AG10803 (cell line): ENCODE results near the gene PXYLP1.
A peak's percentile ranks its signal among the peaks of the same experiment; 100 is the strongest.

Experiments
- DNase-seq: peaks from one replicate; pipeline ENCODE4 v3.0.0; 2010; ENCODE audit warnings: low read depth
- H3K4me3 ChIP-seq: 2 replicates; pipeline ENCODE4 v1.5.1; 2011; ENCODE audit warnings: mild to moderate bottlenecking, low read length, control low read depth
- TF ChIP-seq, protein P1 (sequence below): conservative IDR thresholded peaks from 2 replicates; pipeline ENCODE4 v1.5.1; 2011; ENCODE audit warnings: mild to moderate bottlenecking, low read length, control low read depth, inconsistent platforms

Gene PXYLP1

GRCh38 chr3:141326626-141327025 is 95.0 kb downstream of the PXYLP1 start:
- DNase-seq = no peak
- no peak overlapping the region for H3K4me3 ChIP-seq
- TF ChIP-seq, protein P1, sequence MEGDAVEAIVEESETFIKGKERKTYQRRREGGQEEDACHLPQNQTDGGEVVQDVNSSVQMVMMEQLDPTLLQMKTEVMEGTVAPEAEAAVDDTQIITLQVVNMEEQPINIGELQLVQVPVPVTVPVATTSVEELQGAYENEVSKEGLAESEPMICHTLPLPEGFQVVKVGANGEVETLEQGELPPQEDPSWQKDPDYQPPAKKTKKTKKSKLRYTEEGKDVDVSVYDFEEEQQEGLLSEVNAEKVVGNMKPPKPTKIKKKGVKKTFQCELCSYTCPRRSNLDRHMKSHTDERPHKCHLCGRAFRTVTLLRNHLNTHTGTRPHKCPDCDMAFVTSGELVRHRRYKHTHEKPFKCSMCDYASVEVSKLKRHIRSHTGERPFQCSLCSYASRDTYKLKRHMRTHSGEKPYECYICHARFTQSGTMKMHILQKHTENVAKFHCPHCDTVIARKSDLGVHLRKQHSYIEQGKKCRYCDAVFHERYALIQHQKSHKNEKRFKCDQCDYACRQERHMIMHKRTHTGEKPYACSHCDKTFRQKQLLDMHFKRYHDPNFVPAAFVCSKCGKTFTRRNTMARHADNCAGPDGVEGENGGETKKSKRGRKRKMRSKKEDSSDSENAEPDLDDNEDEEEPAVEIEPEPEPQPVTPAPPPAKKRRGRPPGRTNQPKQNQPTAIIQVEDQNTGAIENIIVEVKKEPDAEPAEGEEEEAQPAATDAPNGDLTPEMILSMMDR = no peak

DNA sequence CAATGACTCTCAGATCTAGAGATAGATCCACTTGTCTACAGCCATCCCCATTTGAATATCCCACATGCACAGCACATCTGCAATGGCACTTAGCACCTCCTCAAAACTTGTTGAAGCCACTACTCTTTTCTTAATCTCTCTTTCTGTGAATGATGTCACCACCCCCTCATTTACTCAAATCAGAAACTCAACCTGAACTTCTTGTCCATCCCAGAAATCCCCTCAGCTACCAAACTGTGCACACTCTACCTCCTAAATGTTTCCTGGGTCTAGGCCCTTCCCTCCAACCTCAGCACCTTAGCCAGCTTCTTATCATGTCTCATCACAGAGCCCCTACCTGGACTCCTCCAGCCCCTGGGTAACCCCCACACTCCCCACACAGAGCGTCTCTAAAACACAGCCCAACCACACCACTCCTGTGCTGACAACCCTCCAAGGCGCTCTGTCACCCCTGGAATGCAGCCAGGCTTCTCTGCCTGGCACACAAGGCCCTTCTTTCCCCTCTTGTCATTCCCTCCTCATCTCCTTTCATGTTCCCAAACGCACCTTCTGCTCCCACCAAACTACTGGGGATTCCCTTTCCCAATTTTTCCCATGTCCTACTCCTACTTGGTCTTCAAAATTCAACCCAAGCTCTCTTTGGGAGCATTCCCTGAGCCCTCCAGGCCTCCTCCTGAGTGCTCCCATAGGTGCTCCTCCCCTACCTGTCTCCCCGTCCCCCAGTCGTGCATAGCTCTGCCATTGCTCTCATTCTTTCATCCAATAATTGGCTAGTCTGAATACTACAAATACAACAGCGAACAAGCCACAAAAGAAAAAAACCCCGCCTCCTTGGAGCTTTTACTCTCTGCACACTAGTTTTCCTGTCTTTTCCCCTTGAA is 96.9 kb downstream of the PXYLP1 start:
- H3K4me3 ChIP-seq = no peak overlapping the region
- TF ChIP-seq, protein P1 = no peak

GRCh38 chr3:141330235-141330634 is 98.6 kb downstream of the PXYLP1 start:
- no peak overlapping the region for H3K4me3 ChIP-seq
- TF ChIP-seq, protein P1 = no peak
- DNase-seq = no peak

More for the DNA sequence above, 96.9 kb downstream of the PXYLP1 start:
- no peak for DNase-seq

- no peak for DNase-seq
- H3K4me3 ChIP-seq = no peak overlapping the region
- TF ChIP-seq, protein P1 = no peak
Observed at GRCh38 chr3:141330718-141331376, 99.2 kb downstream of the PXYLP1 start.

DNA sequence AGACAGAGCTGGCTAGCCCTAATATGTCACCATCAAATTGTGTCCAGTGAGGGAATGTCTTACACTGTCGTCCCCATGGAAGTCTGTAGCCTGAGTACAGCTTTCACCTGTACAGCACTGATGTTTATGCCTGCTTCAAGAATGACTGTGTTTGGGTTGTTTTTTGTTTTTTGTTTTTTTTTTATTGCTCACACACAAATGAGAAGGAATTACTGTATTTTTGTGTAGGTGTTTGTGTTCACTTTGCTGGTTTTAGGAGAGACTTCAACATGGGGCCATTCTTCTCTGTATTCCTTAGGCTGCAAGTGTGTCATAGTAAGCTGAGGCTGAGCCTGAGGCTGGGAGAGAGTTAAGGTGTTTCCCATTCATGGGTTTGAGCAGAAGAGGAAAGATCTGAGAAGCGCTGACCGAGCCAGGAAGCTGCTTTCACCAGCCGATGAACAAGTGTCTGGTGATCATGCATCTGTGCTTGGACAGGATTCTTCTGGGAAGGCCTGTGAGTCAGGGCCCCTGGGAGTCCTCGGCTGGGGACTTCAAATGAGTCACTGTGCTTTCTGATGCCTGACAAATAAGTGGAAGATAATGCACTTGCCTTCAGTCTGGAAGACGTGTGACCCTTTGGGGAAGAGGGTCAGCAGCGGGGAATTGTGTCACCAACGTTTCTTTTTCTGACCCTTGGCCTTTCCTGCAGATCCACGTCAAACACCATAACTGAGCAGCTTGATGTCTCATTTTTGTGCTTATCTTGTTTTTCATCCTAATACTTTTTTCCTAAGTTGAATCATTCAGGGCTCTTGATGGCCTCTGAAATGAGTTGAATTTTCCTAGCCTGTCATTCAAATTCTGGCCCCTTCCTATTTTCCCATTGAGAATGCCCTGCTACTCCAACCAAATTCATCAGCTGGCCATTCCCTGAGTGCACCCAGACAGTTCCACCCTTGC is 100.0 kb downstream of the PXYLP1 start:
- DNase-seq = peak; percentile 91
- no peak overlapping the region for H3K4me3 ChIP-seq
- TF ChIP-seq, protein P1 = no peak

- TF ChIP-seq, protein P1 = no peak
- no peak for DNase-seq
- H3K4me3 ChIP-seq = no peak overlapping the region
Observed at GRCh38 chr3:141332416-141332815, 100.8 kb downstream of the PXYLP1 start.
